HG03108 (cell line): ENCODE measurements around the gene MEPCE.
A peak's percentile ranks its signal among the peaks of the same experiment; 100 is the strongest.
"Not testable (repeated sequence)": the region's sequence is repeated elsewhere in the genome, so short reads cannot be mapped to it uniquely, and the experiment has no call there.

ENCODE experiments used
- ATAC-seq: cut with Tn5 transposase; IDR thresholded peaks from one replicate; pipeline ENCODE4 v1.9.1; 2021; ENCODE audit warnings: moderate library complexity; ENCODE audit not compliant: unreplicated experiment

MEPCE gene, protein sequence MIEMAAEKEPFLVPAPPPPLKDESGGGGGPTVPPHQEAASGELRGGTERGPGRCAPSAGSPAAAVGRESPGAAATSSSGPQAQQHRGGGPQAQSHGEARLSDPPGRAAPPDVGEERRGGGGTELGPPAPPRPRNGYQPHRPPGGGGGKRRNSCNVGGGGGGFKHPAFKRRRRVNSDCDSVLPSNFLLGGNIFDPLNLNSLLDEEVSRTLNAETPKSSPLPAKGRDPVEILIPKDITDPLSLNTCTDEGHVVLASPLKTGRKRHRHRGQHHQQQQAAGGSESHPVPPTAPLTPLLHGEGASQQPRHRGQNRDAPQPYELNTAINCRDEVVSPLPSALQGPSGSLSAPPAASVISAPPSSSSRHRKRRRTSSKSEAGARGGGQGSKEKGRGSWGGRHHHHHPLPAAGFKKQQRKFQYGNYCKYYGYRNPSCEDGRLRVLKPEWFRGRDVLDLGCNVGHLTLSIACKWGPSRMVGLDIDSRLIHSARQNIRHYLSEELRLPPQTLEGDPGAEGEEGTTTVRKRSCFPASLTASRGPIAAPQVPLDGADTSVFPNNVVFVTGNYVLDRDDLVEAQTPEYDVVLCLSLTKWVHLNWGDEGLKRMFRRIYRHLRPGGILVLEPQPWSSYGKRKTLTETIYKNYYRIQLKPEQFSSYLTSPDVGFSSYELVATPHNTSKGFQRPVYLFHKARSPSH

DNA sequence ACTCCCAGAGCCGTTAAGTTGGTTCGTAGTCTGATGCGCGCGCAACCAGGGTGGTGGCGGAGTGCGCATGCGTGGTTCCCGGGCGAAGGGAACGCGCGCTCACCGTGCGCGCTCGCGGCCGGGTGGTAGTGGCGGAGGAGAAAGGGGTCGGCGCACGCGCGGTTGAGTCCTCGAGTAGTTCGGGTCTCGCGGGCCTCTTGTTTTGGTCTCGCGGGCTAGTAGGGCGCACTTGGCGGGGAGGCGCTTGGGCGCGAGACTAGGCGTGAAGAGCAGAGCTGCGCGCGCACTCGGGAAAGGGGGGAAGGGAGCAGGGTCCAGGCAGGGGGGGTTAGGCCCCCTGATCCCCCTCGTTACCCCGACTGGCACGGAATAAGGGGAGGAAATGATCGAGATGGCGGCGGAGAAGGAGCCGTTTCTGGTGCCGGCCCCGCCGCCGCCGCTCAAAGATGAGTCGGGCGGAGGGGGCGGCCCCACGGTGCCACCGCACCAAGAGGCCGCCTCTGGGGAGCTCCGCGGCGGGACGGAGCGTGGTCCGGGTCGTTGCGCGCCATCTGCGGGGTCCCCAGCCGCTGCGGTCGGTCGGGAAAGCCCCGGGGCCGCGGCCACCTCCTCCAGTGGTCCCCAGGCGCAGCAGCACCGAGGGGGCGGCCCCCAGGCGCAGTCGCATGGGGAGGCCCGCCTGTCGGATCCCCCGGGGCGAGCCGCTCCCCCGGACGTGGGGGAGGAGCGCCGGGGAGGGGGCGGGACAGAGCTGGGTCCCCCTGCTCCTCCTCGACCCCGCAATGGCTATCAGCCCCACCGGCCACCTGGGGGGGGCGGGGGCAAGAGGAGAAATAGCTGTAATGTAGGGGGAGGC is at the start of gene MEPCE:
Gene MEPCE (plus strand): TSS at position 195 of the 856 bp plus-strand sequence. CDS start 188 bp downstream, at position 383.
- peak; percentile 35 for ATAC-seq

DNA sequence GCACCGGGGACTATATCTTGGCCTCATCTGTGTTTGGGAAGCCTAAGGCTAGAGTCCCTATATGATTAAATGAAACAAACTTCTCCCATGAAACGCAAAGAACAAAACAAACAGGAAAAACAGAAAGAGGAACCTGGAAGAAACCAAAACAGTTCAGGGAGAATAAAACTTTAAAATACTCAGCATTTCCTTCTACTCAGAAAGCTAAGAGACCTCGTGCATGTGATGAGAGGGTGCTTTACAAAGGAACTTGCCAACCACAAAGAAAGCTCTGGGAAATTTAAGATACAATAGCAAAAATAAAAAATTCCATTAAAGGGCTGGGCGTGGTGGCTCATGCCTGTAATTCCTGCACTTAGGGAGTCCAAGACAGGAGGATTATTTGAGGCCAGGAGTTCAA is 49.4 kb upstream of the MEPCE start:
- no peak for ATAC-seq

DNA sequence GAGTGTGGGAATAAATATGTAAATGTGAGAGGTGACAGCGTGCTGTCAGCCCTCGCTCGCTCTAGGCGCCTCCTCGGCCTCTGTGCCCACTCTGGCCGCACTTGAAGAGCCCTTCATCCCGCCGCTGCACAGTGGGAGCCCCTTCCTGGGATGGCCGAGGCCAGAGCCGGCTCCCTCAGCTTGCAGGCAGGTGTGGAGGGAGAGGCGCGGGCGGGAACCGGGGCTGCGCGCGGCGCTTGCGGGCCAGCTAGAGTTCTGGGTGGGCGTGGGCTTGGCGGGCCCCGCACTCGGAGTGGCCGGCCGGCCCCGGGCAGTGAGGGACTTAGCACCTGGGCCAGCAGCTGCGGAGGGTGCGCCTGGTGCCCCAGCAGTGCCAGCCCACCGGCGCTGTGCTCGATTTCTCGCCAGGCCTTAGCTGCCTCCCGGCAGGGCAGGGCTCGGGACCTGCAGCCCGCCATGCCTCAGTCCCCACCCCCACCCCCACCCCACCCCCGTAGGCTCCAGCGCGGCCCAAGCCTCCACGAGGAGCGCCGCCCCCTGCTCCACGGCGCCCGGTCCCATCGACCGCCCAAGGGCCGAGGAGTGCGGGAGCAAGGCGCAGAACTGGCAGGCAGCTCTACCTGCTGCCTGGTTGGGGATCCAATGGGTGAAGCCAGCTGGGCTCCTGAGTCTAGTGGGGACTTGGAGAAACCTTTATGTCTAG is 47.9 kb upstream of the MEPCE start:
- not testable (repeated sequence) for ATAC-seq

DNA sequence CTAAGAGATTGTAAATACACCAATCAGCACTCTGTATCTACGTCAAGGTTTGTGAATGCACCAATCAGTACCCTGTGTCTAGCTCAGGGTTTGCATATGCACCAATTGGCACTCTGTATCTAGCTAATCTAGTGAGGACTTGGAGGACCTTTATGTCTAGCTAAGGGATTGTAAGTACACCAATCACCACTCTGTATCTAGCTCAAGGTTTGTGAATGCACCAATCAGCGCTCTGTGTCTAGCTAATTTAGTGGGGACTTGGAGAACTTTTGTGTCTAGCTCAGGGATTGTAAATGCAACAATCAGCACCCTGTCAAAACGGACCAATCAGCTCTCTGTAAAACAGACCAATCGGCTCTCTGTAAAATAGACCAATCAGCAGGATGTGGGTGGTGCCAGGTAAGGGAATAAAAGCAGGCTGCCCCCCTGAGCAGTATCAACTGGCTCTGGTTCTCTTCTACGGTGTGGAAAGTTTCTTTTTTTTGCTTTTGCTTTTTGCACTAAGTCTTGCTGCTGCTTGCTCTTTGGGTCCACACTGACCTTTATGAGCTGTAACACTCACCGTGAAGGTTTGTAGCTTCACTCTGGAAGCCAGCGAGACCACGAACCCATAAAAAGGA is 47.3 kb upstream of the MEPCE start:
- ATAC-seq, result not testable (repeated sequence)

DNA sequence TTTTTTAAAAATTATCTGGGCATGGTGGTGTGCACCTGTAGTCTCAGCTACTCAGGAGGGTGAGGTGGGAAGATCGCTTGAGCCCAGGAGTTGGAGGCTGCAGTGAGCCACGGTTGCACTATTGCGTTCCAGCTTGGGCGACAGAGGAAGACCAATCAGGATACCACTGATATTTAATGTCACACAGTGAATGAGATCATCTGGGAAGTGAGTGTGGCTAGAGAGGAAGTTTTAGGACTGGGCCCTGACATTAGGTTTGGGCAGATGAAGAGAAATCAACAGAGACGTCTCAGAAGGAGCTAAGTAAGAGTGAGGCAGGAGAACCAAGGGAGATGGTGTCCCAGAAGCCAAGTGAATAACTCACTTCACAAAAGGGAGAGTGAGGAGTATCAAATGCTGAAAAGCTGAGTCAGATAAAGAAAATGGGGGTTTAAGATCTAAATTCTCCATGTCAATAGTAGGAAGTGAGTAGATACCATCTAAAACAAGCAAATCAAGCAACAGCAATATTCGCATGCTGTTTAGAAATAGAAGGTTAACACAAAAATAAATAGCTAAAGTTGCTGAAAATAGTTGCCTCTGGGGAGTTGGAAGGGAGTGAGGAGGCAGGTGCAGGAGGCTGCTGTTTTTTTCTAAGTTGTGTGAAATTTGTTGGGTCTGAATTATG is 44.9 kb upstream of the MEPCE start:
- ATAC-seq, result no peak

DNA sequence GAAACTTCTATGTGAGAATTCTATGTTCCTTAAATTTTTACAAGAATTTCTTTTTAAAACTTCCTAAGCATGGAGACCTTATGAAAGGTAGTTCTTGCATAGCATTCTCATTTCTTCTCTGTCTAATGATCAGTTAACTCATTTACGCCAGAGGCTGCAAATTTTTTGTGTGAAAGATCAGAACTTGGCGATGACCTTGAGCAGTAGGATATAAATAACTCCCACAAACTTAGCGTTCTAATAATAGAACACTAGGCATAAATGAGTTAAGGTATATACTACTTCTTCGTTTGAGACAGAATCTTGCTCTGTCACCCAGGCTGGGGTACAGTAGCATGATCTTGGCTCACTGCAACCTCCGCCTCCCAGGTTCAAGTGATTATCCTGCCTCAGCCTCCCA is 42.7 kb upstream of the MEPCE start:
- ATAC-seq, result no peak

DNA sequence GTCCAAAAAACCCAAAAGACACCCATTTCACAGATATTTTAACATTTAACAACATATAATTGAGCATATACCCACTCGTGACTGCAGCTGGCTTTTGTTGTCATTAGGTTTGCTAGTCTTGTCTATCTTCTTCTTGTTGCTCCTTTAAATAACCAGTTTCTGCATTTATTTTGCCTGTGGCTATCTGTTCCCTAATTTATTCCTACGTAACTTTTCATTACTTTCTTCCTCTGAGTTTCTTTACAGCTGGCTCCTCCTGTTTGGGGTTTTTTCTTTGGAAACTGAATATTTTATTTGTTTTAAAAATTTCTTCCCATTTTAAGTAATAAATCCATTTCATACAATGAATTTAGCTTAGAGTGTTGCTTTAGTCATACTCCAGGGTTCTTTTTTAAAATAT is 41.9 kb upstream of the MEPCE start:
- no peak for ATAC-seq

DNA sequence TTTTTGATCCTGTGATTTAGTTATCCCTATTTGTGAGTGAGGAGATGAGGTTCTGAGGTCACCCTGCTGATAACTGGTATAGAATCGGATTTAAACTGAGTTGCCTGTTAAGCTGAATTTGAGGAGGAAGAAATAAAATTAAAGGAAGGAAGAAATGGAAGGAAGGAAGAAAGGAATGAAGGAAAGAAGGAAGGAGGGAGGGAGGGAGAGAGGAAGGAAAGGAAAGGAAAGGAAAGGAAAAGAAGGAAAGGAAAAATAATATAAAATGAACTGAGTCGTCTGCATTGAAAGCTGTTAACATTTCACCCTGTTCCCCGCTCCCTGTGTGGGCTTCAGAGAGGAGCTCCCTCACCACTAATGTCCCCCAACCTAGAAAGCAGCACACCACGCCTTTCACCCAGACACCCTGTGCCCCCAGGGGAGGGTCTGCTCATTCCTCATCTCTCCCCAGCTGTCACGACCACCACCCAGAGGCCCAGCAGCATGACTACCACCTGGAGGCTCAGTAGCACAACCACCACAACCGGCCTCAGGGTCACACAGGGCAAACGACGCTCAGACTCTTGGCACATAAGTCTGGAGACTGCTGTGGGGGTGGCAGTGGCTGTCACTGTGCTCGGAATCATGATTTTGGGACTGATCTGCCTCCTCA is 40.1 kb upstream of the MEPCE start:
- ATAC-seq, result no peak

DNA sequence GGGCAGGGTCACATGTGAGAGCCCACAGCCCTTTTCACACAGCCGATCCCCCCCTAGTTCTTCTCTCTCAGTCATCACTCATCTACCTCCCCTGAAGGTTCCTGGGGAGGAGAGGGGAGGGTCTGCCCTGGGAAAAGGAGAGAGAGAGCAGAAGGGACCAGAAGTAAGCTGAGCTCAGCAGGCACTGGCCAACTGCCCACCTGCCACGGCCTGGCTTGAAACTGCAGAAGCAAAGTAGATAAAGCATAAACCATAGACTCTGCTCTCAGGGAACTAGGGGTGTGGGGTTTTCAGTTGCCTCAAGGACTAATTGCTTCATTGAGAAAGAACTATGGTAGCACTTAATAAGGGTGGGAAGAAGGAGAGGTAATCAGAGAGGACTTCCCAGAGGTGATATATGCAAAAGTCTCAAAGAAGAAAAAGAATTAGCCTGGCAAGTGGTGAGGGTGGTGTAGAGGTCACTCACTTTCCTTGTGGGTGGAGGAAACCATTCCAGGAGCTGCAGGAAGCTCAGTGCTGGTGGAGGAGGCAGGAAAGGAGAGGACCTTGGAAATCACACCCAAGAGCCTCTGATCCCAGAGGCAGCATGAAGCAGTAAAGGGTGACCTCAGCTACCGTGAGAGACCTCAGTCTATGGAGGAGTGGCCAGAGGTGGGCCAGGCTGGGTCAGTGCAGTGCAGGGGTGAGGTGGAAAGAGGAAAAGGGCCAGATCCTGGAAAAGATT is 39.2 kb upstream of the MEPCE start:
- no peak for ATAC-seq

DNA sequence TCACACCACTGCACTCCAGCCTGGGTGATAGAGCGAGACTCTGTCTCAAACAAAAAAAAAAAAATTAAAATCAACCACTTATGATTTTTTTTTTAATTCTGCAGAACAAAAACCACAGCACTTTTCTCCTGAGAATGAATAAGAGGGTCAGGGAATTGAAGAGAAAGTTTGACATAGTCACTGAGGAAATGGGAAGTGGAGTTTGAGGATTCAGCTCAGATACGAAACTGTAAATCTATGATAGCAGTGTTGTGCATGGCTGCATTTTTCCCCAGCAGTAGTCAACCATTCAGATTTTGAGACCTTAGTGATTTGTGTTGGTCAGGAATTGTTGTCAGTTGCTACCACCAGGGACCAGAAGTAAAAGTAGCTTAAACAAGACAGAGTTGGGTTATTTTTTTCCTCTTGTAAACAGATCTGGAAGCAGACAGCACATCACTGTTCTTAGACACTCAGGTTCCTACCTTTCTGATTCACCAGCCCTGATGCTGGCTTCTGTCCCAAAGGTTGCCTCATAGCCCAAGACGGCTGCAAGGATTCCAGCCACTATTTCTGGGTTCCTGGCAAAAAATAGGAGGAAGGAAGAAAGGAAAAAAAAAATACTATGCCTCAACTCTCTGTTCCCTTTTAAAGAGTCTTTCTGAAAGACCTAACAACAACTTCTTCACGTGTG is 36.3 kb upstream of the MEPCE start:
- ATAC-seq, result no peak

DNA sequence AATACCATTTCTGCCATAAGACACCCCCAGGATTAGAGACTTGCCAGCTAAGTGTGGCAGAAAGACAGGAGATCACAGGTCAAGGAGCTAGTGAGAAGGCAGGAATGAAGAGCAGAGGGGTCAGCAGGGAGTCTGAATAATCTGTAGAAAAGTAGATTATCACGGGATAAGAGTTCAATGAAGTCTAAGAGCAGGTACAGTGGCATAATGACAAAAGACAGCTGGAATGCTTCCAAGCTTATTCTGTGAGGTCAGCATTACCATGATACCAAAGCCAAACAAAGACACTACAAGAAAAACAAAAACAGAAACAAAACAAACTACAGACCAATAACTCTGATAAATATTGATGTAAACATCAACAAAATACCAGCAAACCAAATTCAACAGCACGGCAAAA is 35.6 kb upstream of the MEPCE start:
- ATAC-seq, result no peak

DNA sequence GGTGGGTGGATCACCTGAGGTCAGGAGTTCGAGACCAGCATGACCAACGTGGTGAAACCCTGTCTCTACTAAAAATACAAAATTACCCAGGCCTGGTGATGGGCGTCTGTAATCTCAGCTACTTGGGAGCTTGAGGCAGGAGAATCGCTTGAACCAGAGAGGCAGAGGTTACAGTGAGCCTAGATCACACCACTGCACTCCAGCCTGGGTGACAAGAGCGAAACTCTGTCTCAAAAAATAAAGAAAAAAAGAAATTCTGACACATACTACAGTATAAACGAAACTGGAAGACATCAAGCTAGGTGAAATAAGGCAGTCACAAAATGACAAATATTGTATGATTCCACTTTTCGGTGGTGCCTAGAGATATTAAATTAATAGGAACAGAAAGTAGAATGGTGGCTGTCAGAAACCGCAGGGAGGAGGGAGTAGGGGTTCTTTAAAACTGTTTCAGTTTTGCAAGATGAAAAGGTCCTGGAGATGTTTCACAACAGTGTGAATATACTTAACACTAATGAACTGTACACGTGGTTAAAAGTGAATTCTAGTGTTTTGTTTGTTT is 33.1 kb upstream of the MEPCE start:
- ATAC-seq, result peak; percentile 84

DNA sequence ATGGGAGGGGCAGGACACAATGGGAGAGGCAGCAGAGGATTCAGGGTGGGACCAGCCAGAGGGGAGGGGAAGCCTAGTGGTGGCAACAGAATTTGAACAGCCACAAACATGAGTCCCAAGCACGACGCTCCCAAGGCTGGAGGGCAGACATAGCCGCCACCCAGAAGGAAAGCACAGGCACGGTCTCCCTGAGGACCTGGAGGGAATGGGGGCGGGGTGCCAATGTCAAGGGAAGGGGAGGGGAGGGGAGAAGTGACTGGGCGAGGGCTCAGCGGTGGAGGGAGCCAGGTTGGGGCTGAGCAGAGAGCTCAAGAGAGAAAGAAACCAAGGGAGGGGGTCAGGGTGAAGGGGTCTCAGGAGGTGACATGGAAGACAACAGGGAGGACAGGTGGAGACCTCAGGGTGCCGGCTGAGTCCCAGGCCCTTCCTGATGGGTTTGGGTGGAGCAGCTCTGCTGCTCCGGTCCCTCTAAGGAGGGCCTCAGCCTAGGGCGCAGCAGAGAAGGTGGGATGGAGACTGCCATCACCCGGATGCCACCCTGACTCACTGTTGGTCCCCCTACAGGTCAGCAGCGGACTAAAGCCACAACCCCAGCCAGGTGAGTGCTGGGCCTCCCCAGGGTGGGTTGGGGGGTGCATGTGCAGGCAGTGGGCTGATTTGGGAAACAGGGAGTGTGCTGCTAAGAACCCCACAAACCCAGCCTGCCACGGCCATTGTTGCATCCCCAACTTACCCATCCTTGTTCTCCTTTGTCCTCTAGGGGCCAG is 32.1 kb upstream of the MEPCE start:
- no peak for ATAC-seq

DNA sequence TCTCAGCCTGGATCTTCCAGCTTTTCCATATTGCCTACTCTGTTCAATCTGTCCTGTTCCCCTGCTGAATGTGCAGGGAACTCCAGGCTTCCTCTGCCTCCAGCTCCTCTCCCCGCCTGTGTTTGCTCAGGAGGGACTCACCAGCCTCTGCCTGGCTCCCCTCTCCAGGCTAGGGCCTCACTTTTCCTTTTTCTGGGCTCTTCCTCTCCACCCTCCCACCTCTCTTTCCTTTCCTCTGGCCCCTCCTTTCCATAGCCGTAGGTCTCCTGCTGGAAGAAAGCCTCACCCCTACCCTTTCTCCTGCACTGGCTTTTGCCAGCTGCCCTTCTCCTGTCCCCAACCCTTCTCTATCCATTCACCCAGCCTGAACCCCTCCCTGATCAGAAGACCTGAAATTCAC is 31.4 kb upstream of the MEPCE start:
- no peak for ATAC-seq

DNA sequence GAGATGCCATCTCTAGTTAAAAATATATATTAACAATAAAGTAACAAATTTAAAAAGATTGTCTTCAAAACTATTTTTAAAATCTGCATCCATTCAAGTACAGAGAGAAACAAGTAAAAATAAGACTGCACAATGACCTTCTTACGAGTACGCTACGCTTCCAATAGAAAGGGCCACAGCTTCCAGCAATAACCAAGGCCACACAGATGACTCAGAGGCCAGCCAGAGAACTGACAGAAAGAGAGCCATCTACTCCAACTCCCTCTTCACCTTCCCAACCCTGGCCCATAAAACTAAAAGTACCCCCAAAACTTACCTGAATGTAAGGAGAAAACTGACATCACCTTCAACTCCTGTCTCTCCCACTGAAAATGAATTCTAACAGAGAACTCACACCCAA is 29.6 kb upstream of the MEPCE start:
- ATAC-seq, result no peak

DNA sequence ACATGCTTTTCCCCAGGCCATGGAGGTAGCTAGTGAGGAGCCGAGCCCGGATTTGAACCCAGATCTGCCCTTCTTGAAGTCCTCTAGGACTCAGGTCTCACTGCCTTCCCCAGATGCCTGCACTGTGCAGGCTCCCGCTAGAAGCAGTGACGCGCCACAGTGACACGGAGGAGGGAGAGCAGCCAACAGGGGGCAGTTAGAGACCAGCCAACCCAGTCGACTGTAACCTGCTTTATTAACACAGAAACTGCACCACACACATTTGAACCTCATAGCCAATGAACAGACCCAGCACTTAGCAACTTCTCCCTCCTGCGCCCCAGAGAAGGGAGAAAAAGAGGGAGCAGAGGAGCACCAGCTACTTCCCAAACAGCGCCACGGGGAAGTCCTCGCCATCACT is 29.0 kb upstream of the MEPCE start:
- no peak for ATAC-seq

DNA sequence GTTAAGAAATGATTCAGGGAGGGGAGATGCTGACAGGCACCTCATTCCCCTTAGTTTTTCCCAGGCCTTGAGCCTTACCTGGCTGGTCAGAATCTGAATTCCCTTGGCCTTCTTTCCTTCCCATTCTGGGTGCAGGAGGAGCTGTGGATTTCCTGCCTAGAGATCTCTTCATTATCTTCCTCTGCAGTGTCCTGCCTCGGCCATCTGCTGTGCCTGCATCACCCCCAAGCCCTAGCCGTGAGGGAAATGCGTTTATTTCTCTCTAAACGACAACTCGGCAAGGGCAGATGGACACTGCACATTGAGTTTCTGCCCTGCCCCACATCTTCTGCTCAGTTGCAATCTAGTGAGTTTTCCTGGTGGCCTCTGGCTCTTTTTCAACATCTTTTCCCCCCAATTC is 27.8 kb upstream of the MEPCE start:
- ATAC-seq, result no peak
